SU-DHL-6 (cell line): Measurements from ENCODE around the gene DSCAML1.

ENCODE experiments used
- EZH2phosphoT487 ChIP-seq: fragments of 200-600 bp; sonication (generic), shearing (Covaris generic); conservative IDR thresholded peaks from 2 replicates; pipeline ENCODE4 v1.6.1; 2018; ENCODE audit warnings: mild to moderate bottlenecking, antibody characterized with exemption, low read length, moderate library complexity, mixed read lengths
- TF ChIP-seq, protein P1 (sequence below): fragments of 200-600 bp; sonication (generic); IDR thresholded peaks from one replicate; pipeline ENCODE4 v1.5.1; 2017; ENCODE audit warnings: antibody characterized with exemption, mild to moderate bottlenecking, low read length, moderate library complexity; ENCODE audit not compliant: insufficient read depth, poor library complexity, severe bottlenecking

DNA sequence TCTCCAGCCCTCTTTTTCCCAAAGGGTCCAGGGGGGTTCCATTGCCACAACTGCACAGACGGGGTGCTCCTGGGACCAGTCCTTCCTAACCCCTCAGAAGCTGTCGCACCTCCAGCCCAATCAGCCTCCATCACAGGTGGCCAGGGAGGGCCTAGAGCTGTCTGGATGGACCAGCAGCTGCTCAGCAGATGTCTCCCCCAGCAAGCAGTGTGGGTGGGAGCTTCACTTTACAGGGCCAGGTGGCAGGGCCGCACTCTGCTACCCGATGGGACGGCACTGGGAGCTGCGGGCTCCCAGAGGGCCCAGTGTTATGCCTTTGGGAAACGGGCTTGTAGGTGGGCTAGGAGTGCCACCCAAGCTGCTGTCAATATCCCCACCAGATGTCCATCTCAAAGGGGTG lies 120.5 kb downstream of the DSCAML1 start:
- TF ChIP-seq, protein P1, sequence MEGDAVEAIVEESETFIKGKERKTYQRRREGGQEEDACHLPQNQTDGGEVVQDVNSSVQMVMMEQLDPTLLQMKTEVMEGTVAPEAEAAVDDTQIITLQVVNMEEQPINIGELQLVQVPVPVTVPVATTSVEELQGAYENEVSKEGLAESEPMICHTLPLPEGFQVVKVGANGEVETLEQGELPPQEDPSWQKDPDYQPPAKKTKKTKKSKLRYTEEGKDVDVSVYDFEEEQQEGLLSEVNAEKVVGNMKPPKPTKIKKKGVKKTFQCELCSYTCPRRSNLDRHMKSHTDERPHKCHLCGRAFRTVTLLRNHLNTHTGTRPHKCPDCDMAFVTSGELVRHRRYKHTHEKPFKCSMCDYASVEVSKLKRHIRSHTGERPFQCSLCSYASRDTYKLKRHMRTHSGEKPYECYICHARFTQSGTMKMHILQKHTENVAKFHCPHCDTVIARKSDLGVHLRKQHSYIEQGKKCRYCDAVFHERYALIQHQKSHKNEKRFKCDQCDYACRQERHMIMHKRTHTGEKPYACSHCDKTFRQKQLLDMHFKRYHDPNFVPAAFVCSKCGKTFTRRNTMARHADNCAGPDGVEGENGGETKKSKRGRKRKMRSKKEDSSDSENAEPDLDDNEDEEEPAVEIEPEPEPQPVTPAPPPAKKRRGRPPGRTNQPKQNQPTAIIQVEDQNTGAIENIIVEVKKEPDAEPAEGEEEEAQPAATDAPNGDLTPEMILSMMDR: no peak
- TF ChIP-seq EZH2phosphoT487: no peak
